MM.1S (cell line): Measurements from ENCODE around the gene LMNTD2.

Experiments used
- DNase-seq: peaks from one replicate; pipeline ENCODE4 v3.0.0-alpha.2; 2015
- H2AFZ ChIP-seq: fragments of 300-600 bp; sonication (generic); 2 replicates; pipeline ENCODE4 v1.6.0; 2016; ENCODE audit warnings: antibody characterized with exemption, low read length
- H3F3A ChIP-seq: fragments of 300-600 bp; sonication (generic); 2 replicates; pipeline ENCODE4 v1.6.1; 2016; ENCODE audit warnings: mild to moderate bottlenecking, antibody characterized with exemption, low read length, moderate library complexity, mixed read lengths; ENCODE audit not compliant: insufficient read depth
- H3K27ac ChIP-seq: fragments of 300-600 bp; sonication (generic); 2 replicates; pipeline ENCODE4 v1.5.1; 2016; ENCODE audit warnings: mild to moderate bottlenecking, low read length
- H3K27me3 ChIP-seq: fragments of 300-600 bp; sonication (generic); replicated peaks from 2 replicates; pipeline ENCODE4 v1.6.0; 2016; ENCODE audit warnings: low read length; ENCODE audit not compliant: insufficient read depth
- H3K36me3 ChIP-seq: fragments of 300-600 bp; sonication (generic); replicated peaks from 2 replicates; pipeline ENCODE4 v1.6.1; 2016; ENCODE audit warnings: mild to moderate bottlenecking, low read length, mixed read lengths; ENCODE audit not compliant: insufficient read depth
- H3K4me1 ChIP-seq: fragments of 300-600 bp; sonication (generic); 2 replicates; pipeline ENCODE4 v1.6.1; 2016; ENCODE audit warnings: low read length, mixed read lengths
- H3K4me2 ChIP-seq: fragments of 300-600 bp; sonication (generic); 2 replicates; pipeline ENCODE4 v1.6.0; 2016; ENCODE audit warnings: low read depth, low read length
- H3K4me3 ChIP-seq: fragments of 300-600 bp; sonication (generic); 2 replicates; pipeline ENCODE4 v1.5.1; 2016; ENCODE audit warnings: low read length, mixed read lengths
- H3K79me2 ChIP-seq: fragments of 300-600 bp; sonication (generic); 2 replicates; pipeline ENCODE4 v1.6.1; 2016; ENCODE audit warnings: mixed run types, low read length, mixed read lengths
- H3K9ac ChIP-seq: fragments of 300-600 bp; sonication (generic); 2 replicates; pipeline ENCODE4 v1.6.1; 2016; ENCODE audit warnings: low read length, mixed read lengths
- H3K9me2 ChIP-seq: fragments of 300-600 bp; sonication (generic); replicated peaks from 2 replicates; pipeline ENCODE4 v1.6.1; 2016; ENCODE audit warnings: mild to moderate bottlenecking, low read length, mixed read lengths; ENCODE audit not compliant: insufficient read depth
- H3K9me3 ChIP-seq: fragments of 300-600 bp; sonication (generic); replicated peaks from 2 replicates; pipeline ENCODE4 v1.6.1; 2016; ENCODE audit warnings: mild to moderate bottlenecking, low read length, mixed read lengths; ENCODE audit not compliant: insufficient read depth
- H4K20me1 ChIP-seq: fragments of 300-600 bp; sonication (generic); 2 replicates; pipeline ENCODE4 v1.6.1; 2016; ENCODE audit warnings: mild to moderate bottlenecking, low read length, moderate library complexity, mixed read lengths; ENCODE audit not compliant: insufficient read depth
- CTCF ChIP-seq: fragments of 300-600 bp; sonication (generic); IDR thresholded peaks from 2 replicates; pipeline ENCODE4 v1.5.1; 2016; ENCODE audit warnings: antibody characterized with exemption, low read length, mixed read lengths
- EZH2 ChIP-seq: fragments of 300-600 bp; sonication (generic); optimal IDR thresholded peaks from 2 replicates; pipeline ENCODE3; 2017; ENCODE audit warnings: low read depth, mild to moderate bottlenecking, antibody characterized with exemption, low read length, mixed read lengths
- EZH2phosphoT487 ChIP-seq: fragments of 300-600 bp; sonication (generic); IDR thresholded peaks from 2 replicates; pipeline ENCODE4 v1.6.1; 2018; ENCODE audit warnings: antibody characterized with exemption, low read length

LMNTD2 gene

GRCh38 chr11:607971-608659 lies 47.6 kb upstream of the LMNTD2 start:
- H3K4me3 ChIP-seq = no peak overlapping the region
- DNase-seq = no peak
- H3K36me3 ChIP-seq = peaks cover 12% of the 10 kb centered on the region
- H3K9me2 ChIP-seq = no peaks in the 10 kb centered on the region
- no peaks in the 10 kb centered on the region for H3K27me3 ChIP-seq
- no peak overlapping the region for H3K9ac ChIP-seq
- TF ChIP-seq CTCF (no peak), EZH2phosphoT487 (no peak), EZH2 (no peak)
- H4K20me1 ChIP-seq = no peaks in the 10 kb centered on the region
- peaks cover 27% of the 10 kb centered on the region; the same call in 1 of the 2 replicates for H3K79me2 ChIP-seq
- H3F3A ChIP-seq = no peaks in the 10 kb centered on the region
- H3K4me1 ChIP-seq = no peaks in the 10 kb centered on the region
- no peak overlapping the region for H2AFZ ChIP-seq
- no peaks in the 10 kb centered on the region for H3K9me3 ChIP-seq
- no peak overlapping the region for H3K4me2 ChIP-seq
- H3K27ac ChIP-seq = no peak overlapping the region

DNA sequence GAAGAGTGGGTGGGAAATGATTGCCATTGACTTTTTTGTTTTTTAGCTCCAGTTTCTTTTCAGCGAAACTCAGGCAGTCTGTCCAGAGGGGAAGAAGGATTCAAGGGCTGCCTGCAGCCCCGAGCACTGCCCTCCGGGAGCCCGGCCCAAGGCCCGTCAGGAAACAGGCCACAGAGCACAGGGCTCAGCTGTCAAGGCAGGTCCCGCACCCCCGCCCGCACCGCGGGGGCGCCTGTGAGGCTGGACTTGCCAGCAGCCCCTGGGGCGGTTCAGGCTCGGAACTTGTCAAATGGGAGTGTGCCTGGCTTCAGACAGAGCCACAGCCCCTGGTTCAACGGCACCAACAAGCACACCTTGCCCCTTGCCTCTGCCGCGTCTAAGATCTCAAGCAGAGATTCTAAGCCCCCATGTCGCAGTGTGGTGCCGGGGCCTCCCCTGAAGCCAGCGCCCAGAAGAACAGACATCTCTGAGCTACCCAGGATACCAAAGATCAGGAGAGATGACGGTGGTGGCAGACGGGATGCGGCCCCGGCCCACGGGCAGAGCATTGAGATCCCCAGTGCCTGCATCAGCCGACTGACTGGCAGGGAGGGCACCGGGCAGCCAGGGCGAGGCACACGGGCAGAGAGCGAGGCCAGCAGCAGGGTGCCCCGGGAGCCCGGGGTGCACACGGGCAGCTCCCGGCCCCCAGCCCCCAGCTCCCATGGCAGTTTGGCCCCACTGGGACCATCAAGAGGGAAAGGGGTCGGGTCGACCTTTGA lies 46.7 kb upstream of the LMNTD2 start:
- no peak overlapping the region for H2AFZ ChIP-seq
- no peaks in the 10 kb centered on the region for H3K9me2 ChIP-seq
- no peak for DNase-seq
- TF ChIP-seq CTCF (no peak), EZH2phosphoT487 (no peak), EZH2 (no peak)
- H3K4me2 ChIP-seq = no peak overlapping the region
- H3K9ac ChIP-seq = no peak overlapping the region
- peaks cover 23% of the 10 kb centered on the region; the same call in 1 of the 2 replicates for H3K79me2 ChIP-seq
- no peaks in the 10 kb centered on the region for H3K9me3 ChIP-seq
- no peak overlapping the region for H3K4me3 ChIP-seq
- no peaks in the 10 kb centered on the region for H3K4me1 ChIP-seq
- H3K27me3 ChIP-seq = no peaks in the 10 kb centered on the region
- H3K27ac ChIP-seq = no peak overlapping the region
- peaks cover 12% of the 10 kb centered on the region; the same call in 1 of the 2 replicates for H3K36me3 ChIP-seq
- no peaks in the 10 kb centered on the region for H3F3A ChIP-seq
- no peaks in the 10 kb centered on the region for H4K20me1 ChIP-seq

DNA sequence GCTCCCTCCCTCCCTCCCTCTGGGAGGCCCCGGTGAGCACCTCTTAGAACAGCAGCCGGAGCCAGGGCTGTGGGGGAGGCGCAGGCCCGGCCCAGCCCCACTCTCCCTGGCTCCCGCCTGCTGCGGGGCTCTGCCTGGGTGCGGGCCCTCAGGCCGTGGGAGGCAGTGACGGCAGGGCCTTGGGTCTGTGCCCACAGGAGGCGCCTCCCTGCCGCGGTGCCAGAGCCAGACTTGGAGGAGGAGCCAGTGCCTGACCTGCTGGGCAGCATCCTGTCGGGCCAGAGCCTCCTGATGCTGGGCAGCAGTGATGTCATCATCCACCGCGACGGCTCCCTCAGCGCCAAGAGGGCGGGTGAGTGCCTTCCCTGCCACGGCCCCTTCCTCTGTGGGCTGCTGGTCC lies 45.7 kb upstream of the LMNTD2 start:
- H3K4me3 ChIP-seq = no peak overlapping the region
- no peak overlapping the region for H3K4me2 ChIP-seq
- H2AFZ ChIP-seq = no peak overlapping the region
- no peaks in the 10 kb centered on the region for H3K4me1 ChIP-seq
- peaks cover 15% of the 10 kb centered on the region; the same call in 1 of the 2 replicates for H3K36me3 ChIP-seq
- no peaks in the 10 kb centered on the region for H3F3A ChIP-seq
- no peak overlapping the region for H3K9ac ChIP-seq
- DNase-seq = no peak
- H3K27ac ChIP-seq = no peak overlapping the region
- no peaks in the 10 kb centered on the region for H3K9me2 ChIP-seq
- no peaks in the 10 kb centered on the region for H3K27me3 ChIP-seq
- peaks cover 28% of the 10 kb centered on the region for H3K79me2 ChIP-seq
- TF ChIP-seq CTCF (no peak), EZH2 (no peak), EZH2phosphoT487 (no peak)
- H3K9me3 ChIP-seq = no peaks in the 10 kb centered on the region
- H4K20me1 ChIP-seq = no peaks in the 10 kb centered on the region
